Choroid plexus epithelial cell (primary cell): ENCODE results near the gene SCGB1C2.
A peak's percentile ranks its signal among the peaks of the same experiment; 100 is the strongest.

Source experiments
- DNase-seq: peaks from one replicate; pipeline ENCODE4 v3.0.0-alpha.2; 2010; ENCODE audit warnings: low read depth
- H3K4me3 ChIP-seq: 2 replicates; pipeline ENCODE4 v1.5.1; 2011; ENCODE audit warnings: low read depth, mild to moderate bottlenecking, control low read depth, low read length, moderate library complexity
- TF ChIP-seq, protein P1 (sequence below): conservative IDR thresholded peaks from 2 replicates; pipeline ENCODE4 v1.5.1; 2011; ENCODE audit warnings: low read depth, mild to moderate bottlenecking, control low read depth, inconsistent platforms, low read length, moderate library complexity

SCGB1C2 gene

GRCh38 chr17:159609-160008 is 22.2 kb downstream of the SCGB1C2 start:
- TF ChIP-seq, protein P1, sequence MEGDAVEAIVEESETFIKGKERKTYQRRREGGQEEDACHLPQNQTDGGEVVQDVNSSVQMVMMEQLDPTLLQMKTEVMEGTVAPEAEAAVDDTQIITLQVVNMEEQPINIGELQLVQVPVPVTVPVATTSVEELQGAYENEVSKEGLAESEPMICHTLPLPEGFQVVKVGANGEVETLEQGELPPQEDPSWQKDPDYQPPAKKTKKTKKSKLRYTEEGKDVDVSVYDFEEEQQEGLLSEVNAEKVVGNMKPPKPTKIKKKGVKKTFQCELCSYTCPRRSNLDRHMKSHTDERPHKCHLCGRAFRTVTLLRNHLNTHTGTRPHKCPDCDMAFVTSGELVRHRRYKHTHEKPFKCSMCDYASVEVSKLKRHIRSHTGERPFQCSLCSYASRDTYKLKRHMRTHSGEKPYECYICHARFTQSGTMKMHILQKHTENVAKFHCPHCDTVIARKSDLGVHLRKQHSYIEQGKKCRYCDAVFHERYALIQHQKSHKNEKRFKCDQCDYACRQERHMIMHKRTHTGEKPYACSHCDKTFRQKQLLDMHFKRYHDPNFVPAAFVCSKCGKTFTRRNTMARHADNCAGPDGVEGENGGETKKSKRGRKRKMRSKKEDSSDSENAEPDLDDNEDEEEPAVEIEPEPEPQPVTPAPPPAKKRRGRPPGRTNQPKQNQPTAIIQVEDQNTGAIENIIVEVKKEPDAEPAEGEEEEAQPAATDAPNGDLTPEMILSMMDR, result no peak
- no peak for DNase-seq
- no peak overlapping the region for H3K4me3 ChIP-seq

DNA sequence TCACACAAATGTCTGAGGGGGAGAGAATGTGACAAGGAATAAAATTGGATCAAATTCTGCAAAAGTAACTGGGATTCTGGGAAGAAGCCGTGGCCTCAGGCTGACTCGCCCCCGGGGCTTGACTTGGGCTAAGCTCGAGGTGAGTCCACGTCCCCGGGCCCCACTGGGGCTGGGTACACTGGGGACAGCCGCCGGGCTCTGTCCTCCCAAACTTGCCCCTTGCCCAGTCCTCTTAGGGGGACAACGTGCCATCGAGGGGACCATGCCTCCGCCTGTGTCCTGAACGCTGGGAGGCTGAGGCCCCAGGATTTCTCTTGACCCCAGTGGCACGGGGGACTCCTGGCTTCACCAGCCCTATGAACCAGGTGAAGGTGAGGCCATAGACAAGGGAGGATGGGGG is 23.0 kb downstream of the SCGB1C2 start:
- no peak overlapping the region for H3K4me3 ChIP-seq
- DNase-seq, result no peak
- TF ChIP-seq, protein P1, result no peak

DNA sequence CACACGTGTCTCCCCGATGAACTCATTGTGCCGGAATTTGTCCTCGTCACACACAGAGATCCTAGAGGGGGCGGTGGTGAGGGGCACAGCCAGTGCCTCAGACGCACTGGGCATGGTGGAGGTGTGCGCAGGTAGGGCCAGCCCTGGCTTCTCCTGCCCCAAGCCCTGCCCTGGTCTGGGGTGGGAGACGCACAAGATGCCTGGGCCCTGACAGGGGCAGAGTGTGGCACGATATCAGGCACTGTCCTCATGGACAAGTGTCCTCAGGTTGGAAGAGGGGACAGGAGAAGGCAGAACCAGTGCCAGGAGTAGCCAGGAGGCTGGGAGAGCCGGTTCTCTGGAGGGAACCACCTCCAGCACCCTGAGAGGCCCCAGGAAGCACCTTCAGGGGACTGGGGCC is 24.1 kb downstream of the SCGB1C2 start:
- TF ChIP-seq, protein P1, result no peak
- no peak for DNase-seq
- no peak overlapping the region for H3K4me3 ChIP-seq

- H3K4me3 ChIP-seq, result no peak overlapping the region
- DNase-seq, result no peak
- TF ChIP-seq, protein P1, result no peak
Observed at GRCh38 chr17:162689-163088, 25.3 kb downstream of the SCGB1C2 start.

- TF ChIP-seq, protein P1, result peak; percentile 34
- peak; percentile 4 for DNase-seq
- no peak overlapping the region for H3K4me3 ChIP-seq
Observed at GRCh38 chr17:163514-164098, 26.2 kb downstream of the SCGB1C2 start.

DNA sequence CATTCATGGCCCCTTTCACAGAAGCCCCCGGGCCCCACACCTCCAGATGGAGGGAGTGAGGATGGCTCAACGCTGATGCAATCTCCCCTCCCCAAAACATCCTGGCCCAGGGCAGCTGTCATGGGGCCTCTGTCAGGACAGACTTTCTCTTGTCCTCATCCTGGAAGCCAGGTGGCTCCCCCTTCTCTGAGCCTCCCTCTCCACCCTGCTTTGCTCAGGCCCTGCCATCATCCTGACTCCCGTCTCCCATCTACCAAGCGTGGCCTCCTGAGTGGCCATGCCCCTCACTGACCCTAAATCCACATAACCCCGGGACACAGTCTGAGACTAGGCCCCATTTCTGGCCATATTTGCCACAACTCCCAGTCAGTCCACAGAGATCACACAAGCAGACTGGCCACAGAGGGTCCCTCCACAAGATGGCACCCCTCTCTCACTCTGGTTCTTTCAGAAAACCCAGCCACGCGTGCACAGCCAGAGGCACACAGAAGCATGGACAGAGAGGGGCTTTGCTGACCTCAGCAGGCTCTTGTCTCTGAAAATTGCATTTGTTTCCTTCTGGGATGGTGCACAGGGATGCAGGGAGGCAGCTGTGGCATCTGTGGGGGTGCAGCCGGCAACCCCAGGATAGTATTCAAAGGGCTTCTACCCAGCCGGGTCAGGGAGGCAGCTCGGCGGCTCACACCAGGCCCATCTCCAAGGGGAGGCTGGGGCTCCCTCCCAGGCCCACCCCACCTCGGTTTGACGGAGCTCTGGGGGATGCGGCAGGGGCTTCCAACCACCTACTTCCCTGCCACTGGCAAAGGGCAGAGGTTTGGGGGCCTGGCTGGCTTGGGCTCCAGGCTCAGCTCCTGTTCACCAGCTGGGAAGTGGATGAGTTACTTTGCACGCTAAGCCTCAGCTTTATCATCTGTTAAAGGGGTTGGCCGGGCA is 27.2 kb downstream of the SCGB1C2 start:
- DNase-seq, result peak; percentile 65
- TF ChIP-seq, protein P1, result peak; percentile 78

More for the DNA sequence above, 27.2 kb downstream of the SCGB1C2 start:
- H3K4me3 ChIP-seq, result no peak overlapping the region
